HG03039 (cell line): Measurements from ENCODE around the gene PKD2L2.
"Not testable (repeated sequence)": the region's sequence is repeated elsewhere in the genome, so short reads cannot be mapped to it uniquely, and the experiment has no call there.

Experiments used
- ATAC-seq: cut with Tn5 transposase; IDR thresholded peaks from one replicate; pipeline ENCODE4 v1.9.1; 2021; ENCODE audit warnings: mild to moderate bottlenecking, moderate library complexity; ENCODE audit not compliant: unreplicated experiment

Gene PKD2L2

GRCh38 chr5:137954131-137954879 is 65.0 kb downstream of the PKD2L2 start:
- no peak for ATAC-seq

GRCh38 chr5:137957948-137958347 is 68.7 kb downstream of the PKD2L2 start:
- ATAC-seq, result no peak

DNA sequence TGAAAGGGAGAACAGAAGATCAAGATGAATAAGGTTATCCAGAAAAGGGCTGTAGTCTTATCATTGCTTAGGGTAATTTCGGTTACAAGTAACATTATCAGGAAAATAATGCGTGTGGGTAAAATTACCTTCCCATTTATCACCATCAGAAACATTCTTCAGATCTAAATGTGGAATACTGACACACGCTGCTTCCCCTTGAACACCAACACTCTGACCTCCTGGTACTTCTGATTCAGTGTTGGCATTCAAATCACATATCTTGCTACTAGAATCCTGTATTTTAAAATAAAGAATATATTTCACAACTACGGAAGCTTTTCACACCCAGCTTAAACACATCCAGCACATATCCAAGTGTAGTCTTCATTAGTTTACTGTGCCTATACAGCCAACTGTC is 70.2 kb downstream of the PKD2L2 start:
- no peak for ATAC-seq

- no peak for ATAC-seq
Observed at GRCh38 chr5:137960141-137960540, 70.9 kb downstream of the PKD2L2 start.

DNA sequence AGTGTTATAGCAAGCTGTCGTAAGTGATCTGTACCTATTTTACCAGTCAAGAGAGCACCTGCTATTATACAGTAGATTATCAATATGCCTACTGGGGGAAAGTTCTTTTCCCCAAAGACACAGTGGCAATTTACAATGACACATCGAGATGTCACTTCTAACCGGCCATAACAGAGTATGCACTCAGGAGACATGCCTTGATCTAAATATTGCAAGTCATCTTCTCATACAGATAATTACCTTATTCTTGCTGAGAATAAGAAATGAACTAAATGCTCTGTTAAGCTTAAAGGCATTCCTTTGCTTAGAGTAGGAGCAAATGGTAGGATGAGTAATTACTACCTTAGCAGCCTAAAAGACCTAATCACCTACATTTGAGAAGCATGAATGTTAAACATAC is 71.6 kb downstream of the PKD2L2 start:
- no peak for ATAC-seq

DNA sequence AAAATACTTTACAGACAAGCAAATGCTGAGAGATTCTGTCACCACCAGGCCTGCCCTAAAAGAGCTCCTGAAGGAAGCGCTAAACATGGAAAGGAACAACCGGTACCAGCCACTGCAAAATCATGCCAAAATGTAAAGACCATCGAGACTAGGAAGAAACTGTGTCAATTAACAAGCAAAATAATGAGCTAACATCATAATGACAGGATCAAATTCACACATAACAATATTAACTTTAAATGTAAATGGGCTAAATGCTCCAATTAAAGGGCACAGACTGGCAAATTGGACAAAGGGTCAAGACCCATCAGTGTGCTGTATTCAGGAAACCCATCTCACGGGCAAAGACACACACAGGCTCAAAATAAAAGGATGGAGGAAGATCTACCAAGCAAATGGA is 81.1 kb downstream of the PKD2L2 start:
- not testable (repeated sequence) for ATAC-seq

- ATAC-seq, result no peak
Observed at GRCh38 chr5:137975208-137975607, 86.0 kb downstream of the PKD2L2 start.

DNA sequence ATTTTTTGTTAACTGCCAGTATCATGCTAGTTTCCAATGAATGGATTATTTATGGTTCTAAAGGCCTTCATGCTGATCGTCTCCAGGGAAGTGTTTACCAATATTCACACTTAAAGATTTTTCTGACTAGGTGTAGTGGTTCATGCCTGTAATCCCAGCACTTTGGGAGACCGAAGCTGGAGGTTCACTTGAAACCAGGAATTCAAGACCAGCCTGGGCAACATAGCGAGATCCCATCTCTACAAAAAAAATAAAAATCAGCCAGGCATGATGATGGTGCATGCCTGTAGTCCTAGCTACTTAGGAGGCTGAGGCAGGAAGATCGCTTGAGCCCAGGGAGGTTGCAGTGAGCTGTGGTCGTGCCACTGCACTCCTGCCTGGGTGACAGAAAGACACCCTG is 100.2 kb downstream of the PKD2L2 start:
- no peak for ATAC-seq
